Inferior parietal cortex (tissue), 1 donor: ENCODE results near the gene BCAT1.
"Not testable (repeated sequence)": the region's sequence is repeated elsewhere in the genome, so short reads cannot be mapped to it uniquely, and the experiment has no call there.

Experiments
- DNase-seq: peaks from one replicate; pipeline ENCODE4 v3.0.0-alpha.2; 2016; ENCODE audit errors: extremely low spot score

Gene BCAT1

DNA sequence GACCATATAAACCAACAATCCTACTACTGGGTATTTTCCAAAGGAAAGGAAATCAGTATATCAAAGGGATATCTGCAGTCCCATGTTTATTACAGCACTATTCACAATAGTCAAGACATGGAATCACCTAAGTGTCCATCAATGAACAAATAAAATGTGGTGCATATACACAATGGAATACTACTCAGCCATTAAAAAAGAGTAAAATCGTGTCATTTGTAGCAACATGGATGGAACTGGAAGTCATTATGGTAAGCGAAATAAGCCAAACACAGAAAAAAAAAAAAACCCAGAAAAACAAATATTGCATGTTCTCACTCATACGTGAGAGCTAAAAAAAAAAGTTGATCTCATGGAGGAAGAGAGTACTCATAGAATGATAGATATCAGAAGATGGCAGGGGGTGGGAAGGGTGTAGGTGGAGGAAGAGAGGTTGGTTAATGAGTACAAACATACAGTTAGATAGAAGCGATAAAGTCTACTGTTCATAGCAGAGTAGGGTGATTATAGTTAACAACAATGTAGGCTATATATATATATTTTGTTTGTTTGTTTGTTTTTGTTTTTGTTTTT lies 49.3 kb downstream of the BCAT1 start:
- DNase-seq: no peak

DNA sequence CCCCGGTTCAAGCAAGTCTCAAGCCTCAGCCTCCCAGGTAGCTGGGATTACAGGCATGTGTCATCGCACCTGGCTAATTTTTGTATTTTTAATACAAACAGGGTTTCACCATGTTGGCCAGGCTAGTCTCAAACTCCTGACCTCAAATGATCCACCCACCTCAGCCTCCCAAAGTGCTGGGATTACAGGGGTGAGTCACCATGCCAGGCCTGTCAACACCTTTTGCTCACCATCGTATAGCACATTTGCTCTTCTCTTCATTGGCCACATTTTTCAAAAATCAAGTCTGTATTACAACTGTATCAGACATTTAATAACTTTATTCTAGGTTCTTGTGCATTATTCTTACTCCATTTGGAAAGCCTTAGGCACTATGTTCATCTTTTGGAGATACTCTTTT lies 50.3 kb downstream of the BCAT1 start:
- DNase-seq: no peak

GRCh38 chr12:24898185-24898584 lies 50.7 kb downstream of the BCAT1 start:
- DNase-seq: no peak

DNA sequence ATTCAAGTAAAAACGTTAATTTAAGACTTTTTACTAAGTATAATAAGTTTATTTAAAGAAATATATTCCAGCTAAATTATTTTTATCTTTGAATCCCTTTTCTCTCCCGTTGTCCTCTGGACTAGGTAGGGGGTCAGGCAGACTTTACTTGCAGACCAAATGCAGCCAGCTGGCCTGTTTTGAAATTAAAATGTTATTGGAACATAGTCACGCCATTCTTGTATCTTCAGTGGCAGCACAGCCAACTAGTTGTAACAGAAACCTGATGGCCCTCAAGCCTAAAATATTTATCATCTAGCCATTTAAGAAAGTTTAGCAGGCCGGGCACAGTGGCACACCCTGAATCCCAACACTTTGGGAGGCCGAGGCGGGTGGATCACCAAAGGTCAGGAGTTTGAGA lies 52.7 kb downstream of the BCAT1 start:
- no peak for DNase-seq

DNA sequence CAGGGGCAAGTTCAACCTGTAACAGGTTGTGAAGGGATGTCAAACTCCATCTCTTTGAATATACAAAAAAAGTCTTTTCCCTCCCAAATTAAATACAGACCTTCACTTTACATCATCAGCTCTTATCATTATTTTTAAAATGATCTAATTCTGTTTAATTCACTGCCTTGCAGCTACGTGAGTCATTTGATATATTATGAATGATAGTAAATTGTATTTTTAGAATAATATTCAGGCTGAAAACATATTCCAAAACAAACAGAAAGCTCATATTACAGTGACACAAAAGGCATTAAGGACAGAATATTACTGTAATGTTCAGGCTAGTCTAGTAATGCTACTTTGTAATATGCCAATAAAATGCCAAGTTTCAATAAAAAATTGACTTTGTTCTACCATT lies 53.3 kb downstream of the BCAT1 start:
- no peak for DNase-seq

DNA sequence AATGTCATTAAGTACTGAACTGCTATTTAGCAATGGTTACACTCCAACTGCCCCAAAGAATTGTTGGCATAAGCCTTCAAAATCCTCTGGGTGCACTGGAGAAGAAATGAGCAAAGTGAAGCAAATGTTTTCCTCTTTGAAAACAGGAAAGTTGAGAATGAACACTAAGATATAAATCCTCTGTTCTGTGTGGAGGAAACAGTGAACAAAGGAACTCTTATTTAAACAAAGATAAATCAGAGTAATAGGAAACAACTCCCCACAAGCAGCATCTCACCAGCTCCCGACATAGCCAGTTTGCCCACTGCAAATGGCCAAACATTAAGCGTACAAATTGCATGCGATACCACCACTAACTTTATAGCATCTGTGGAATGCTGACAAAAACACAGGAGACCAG lies 54.0 kb downstream of the BCAT1 start:
- no peak for DNase-seq

- DNase-seq: no peak
These were observed 58.7 kb downstream of the BCAT1 start for GRCh38 chr12:24890048-24890803.

DNA sequence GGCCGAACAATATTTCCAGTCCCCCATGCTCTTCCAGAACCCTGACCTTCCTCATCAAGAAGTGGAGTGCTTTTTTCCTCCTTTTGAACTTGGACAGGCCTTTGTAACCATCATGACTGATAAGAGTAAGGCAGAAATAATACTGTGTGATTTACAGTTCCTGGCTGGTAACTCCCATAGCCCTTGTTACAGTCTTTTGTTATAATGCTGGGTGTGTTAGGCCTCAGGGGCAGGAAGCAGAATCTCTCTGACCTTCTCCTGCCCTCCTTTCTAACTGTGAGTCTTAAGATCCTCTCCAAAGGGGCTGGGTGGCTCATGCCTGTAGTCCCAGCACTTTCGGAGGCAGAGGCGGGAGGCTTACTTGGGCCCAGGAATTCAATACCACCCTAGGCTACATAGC lies 59.5 kb downstream of the BCAT1 start:
- DNase-seq: no peak

DNA sequence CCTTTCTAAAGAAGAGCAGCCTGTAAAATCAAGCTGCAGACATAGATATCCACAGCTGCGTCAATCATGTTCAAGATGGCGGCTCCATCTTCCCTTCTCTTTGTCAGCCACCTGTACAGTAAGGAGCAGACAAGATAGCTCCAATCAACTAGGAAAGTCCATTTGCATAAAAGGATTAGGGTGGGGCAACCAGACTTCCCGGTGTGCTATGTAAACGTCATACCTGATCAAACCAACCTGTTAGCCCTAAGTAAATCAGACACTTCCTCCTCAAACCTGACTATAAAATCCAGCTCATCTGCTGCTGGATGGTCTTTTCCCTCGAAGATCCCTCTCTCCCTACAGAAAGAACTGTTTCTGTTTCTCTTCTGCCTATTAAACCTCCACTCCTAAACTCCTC lies 60.1 kb downstream of the BCAT1 start:
- DNase-seq: no peak

DNA sequence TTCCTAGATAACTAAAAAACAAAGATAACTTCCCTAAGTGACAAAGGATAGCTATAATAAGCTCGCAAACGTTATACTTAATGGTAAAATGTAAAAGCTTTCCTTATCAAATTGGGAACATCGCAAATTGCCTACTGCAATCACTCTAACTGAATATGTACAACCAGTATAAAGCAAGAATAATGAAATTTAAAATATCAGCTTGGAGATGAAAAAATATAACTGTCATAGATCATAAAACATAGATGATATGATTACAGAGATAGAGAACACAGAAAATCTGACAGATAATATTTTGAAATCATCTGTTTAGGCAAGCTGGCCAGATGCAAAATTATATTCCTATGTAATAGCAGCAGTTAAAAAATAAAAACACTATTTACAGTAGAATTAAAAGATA lies 64.0 kb downstream of the BCAT1 start:
- DNase-seq: no peak

DNA sequence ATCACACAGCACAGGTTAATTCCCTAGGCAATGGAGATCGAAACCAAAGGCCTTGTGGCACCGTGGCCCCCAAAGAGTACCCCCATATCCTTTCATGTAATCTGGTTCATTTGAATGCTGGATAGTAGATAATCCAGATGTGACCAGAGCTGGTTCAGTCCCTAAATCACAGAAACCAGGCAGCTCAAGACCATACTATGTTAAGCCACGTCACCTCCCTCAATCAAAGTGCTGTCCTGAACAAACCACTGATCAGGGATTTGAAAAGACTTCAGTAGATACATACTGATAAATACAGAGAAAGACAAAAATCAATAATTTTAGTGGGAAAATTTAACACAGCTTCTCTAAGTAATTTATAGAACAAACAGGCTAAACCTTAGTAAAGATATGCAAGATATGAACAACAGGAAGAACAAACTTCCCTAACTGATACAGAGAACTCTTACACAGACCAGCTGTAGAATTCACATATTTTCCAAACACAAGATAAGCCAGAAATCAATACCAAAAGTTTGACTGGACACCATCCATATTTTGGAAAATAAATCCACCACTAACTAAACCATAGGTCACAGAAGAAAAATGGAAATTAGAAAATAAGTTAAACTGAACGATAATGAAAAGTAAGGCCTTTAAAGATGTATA lies 67.1 kb downstream of the BCAT1 start:
- DNase-seq: no peak

GRCh38 chr12:24881227-24881626 lies 67.7 kb downstream of the BCAT1 start:
- no peak for DNase-seq

DNA sequence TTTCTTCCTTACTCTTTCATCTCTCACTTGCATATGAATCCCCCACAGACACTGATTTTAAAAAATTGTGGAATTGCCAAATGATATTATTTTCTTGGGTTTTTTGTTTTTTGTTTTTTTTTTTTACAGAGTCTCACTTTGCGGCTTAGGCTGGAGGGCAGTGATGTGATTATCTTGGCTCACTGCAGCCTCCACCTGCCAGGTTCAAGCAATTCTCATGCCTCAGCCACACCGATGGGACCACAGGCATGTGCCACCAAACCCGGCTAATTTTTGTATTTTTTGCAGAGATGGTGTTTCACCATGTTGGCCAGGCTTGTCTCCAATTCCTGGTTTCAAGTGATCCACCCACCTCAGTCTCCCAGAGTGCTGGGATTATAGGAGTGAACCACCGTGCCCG lies 68.2 kb downstream of the BCAT1 start:
- no peak for DNase-seq

- no peak for DNase-seq
These were observed 69.3 kb downstream of the BCAT1 start for GRCh38 chr12:24879644-24880043.

DNA sequence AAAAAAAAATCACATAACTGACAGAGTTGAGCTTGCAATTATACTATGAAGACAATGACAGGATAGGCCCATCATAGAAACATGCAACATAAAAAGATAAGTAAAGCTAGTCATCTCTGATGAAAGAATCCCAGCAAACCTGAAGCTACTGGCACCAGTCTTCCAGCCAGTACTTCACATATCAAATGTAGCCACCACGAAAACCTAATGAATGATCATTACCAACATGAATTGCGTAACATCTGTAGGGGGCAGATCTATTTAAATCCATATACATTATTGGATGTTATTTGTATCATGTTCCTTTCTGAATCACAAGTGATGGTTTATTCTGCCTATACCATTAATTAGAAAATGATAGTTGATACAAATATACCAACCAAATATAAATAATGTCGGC lies 73.9 kb downstream of the BCAT1 start:
- DNase-seq: no peak

GRCh38 chr12:24872211-24872610 lies 76.7 kb downstream of the BCAT1 start:
- no peak for DNase-seq

GRCh38 chr12:24866139-24866538 lies 82.8 kb downstream of the BCAT1 start:
- DNase-seq: not testable (repeated sequence)

- no peak for DNase-seq
These were observed 84.1 kb downstream of the BCAT1 start for GRCh38 chr12:24864796-24865125.

GRCh38 chr12:24861766-24862540 lies 86.9 kb downstream of the BCAT1 start:
- no peak for DNase-seq

DNA sequence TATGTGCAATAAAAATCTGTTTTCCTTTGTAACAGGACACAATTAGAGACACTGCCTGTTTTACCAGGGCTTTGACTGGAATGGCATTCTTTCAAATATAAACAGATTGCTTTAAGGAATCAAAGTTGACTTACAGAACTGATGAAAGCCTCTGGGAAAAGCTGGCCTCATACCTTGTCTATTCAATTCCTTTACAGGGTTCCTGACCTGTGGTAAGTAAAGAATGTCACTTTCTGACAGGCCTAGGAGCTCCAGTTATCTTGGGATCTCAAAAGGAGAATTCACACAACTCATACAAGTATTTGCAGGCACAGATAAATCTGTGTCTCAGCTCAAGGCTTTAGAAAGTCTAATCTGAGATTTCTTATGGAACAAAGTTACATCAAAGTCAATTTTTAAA lies 88.4 kb downstream of the BCAT1 start:
- no peak for DNase-seq

DNA sequence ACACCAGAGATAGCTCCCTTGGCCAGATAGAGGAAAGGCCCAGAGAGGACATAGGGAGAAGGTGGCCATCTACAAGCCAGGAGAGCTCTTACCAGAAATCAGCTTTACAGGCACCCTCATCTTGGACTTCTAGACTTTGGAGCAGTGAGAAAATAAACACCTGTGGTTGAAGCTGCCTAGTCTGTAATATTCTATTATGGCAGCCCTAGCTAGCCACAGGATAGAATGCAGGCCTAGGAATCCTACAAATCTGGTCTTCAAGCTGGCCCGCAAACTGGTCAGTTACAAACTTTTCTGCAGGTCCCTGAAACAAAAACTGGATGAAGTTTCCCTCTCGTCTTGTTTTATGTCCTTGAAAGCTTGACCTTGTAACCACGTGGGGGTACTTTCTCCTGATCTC lies 92.4 kb downstream of the BCAT1 start:
- DNase-seq: no peak

DNA sequence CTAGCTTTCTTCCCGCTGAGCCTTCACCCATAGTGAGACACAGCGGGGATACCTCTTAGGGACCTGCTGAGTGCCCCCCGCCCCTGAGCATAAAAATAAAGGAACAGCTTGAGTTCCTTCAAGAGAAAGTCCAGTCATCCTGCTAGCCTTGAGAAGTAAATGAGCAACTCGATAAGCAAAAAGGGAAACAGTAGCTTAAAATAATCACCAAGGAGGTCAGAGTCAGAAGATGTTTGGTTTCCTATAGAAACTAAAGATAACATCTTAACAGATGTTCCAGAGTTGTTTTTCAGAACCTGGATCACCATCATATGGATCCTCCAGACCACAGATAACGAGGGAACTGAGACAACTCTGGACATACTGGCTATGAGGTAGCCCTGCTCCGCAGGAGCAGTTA lies 94.0 kb downstream of the BCAT1 start:
- DNase-seq: no peak

DNA sequence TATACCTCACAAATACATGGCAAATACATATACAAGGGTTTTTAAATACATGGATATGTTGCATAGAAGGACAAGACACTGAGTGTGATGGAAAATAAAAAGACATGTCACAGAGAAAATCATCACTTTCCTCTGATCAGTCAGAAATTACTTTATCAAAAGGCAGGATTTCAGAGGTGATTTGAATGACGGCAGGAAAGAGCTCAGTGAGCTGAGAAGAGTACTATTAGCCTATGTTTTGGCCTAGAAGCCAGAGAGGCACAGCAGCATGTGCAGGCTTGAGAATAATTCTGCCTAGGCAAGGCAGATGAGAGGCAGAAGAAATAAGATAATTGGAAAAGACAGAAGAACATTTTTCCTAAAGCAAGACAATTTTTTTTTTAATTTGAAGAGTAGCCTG lies 94.9 kb downstream of the BCAT1 start:
- no peak for DNase-seq
